Subcutaneous abdominal adipose tissue (tissue), 5 donors: ENCODE data around the gene KCNK18.
A peak's percentile ranks its signal among the peaks of the same experiment; 100 is the strongest.
"Not testable (repeated sequence)": the region's sequence is repeated elsewhere in the genome, so short reads cannot be mapped to it uniquely, and the experiment has no call there.

Source experiments
- H3K27ac ChIP-seq: one replicate; pipeline ENCODE4 v1.7.0; 2013; ENCODE audit warnings: low read depth, mild to moderate bottlenecking, inconsistent platforms, low read length, moderate library complexity
- H3K27me3 ChIP-seq, 5 donors: one replicate each; pipeline ENCODE4 v1.7.0; 2013; ENCODE audit warnings: low read length in 5 of 5, inconsistent platforms in 1 of 5; ENCODE audit not compliant: control insufficient read depth in 5 of 5, insufficient read depth in 4 of 5
- H3K36me3 ChIP-seq, 5 donors: one replicate each; pipeline ENCODE4 v1.7.0; 2013; ENCODE audit warnings: low read length in 5 of 5; ENCODE audit not compliant: control insufficient read depth in 5 of 5, insufficient read depth in 5 of 5
- H3K4me1 ChIP-seq, 5 donors: one replicate each; pipeline ENCODE4 v1.7.0; 2013; ENCODE audit warnings: low read length in 5 of 5, mild to moderate bottlenecking in 3 of 5, moderate library complexity in 1 of 5; ENCODE audit not compliant: control insufficient read depth in 5 of 5, insufficient read depth in 5 of 5
- H3K4me3 ChIP-seq, 5 donors: one replicate each; pipeline ENCODE4 v1.7.0; 2013; ENCODE audit warnings: low read length in 5 of 5, low read depth in 1 of 5
- H3K9ac ChIP-seq, 5 donors: one replicate each; pipeline ENCODE4 v1.7.0; 2013; ENCODE audit warnings: low read length in 5 of 5, mild to moderate bottlenecking in 4 of 5, moderate library complexity in 3 of 5
- H3K9me3 ChIP-seq, 5 donors: one replicate each; pipeline ENCODE4 v1.7.0; 2013; ENCODE audit warnings: low read length in 5 of 5; ENCODE audit not compliant: control insufficient read depth in 5 of 5
- donor health status: healthy.
- donor health status: healthy.
- donor health status: healthy.
- donor health status: healthy.
- donor health status: healthy.

The KCNK18 gene

DNA sequence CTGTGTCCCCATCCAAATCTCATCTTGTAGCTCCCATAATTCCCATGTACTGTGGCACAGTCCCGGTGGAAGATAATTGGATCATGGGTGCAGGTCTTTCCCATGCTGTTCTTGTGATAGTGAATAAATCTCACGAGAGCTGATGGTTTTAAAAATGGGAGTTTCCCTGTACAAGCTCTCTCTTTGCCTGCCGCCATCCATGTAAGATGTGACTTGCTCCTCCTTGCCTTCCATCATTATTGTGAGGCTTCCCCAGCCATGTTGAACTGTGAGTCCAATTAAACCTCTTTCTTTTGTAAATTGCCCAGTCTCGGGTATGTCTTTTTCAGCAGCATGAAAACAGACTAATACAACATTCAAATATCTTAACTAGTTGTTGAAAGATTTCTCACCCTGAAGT is 32.8 kb downstream of the KCNK18 start:
- H3K27ac ChIP-seq, H3K36me3 ChIP-seq, H3K9me3 ChIP-seq, H3K4me1 ChIP-seq, H3K9ac ChIP-seq, H3K4me3 ChIP-seq: not testable (repeated sequence)
- H3K27me3 ChIP-seq: peaks cover 7 to 21% (median 9%) of the 10 kb centered on the region in 5 donors

DNA sequence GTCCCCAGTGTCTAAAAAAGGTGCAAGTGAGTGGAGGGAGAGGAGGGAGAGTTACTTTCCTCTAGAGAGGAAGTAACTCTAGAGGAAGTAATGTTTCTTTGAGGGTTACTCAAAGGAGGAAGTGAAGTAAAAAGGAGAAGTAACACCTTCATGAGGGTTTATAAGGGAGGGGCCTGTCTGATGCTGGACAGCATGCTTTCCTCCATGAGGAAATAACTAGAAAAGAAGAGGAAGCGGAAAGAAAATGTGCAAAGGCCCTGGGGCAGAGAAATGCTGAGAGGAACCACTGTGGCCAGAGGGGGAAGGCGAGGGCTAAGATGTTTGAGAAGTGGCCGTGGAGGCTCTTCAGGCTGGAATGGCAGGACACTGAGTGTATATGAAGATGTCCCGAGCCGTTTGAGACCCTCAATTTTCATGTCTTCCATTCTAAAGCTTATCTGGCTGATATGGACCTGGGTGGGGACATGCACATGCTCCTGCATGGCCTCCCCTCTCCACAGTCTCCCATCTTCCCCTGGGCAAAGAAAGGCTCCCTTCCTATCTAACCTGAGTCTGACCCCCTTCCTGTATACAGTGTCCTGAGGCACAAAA is 40.2 kb downstream of the KCNK18 start:
- no peaks in the 10 kb centered on the region for H3K9me3 ChIP-seq
- H3K36me3 ChIP-seq: no peaks in the 10 kb centered on the region
- H3K9ac ChIP-seq: no peak overlapping the region
- no peak overlapping the region for H3K4me3 ChIP-seq
- H3K4me1 ChIP-seq: peaks cover 0 to 11% (median 0%) of the 10 kb centered on the region in 5 donors
- peaks cover 8 to 22% (median 10%) of the 10 kb centered on the region in 5 donors for H3K27me3 ChIP-seq
- H3K27ac ChIP-seq: no peak overlapping the region

DNA sequence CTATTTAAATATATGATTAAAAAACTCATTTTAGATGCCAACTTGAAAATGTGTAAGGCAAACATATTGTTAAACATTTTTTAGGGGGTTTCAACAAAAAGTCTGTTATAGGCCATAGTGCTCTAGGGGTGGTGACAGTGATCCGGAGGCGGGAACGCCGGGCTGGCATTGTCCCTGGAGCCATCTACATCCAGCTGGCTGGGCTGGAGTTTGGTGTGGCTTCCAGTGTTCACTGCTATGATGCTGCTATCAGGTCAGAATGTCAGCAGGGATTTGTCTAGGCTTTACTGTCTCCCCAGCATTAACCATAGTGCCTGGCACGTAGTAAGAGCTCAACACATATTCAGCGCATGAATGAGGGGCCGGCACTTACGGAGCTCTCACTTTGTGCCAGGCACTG is 41.8 kb downstream of the KCNK18 start:
- Histone ChIP-seq H3K36me3 (no peaks in the 10 kb centered on the region), H3K9ac (no peak overlapping the region), H3K4me1 (peaks cover 0 to 11% (median 0%) of the 10 kb centered on the region in 5 donors), H3K4me3 (no peak overlapping the region), H3K9me3 (no peaks in the 10 kb centered on the region), H3K27me3 (peaks cover 11 to 26% (median 14%) of the 10 kb centered on the region in 5 donors), H3K27ac (no peak overlapping the region)

DNA sequence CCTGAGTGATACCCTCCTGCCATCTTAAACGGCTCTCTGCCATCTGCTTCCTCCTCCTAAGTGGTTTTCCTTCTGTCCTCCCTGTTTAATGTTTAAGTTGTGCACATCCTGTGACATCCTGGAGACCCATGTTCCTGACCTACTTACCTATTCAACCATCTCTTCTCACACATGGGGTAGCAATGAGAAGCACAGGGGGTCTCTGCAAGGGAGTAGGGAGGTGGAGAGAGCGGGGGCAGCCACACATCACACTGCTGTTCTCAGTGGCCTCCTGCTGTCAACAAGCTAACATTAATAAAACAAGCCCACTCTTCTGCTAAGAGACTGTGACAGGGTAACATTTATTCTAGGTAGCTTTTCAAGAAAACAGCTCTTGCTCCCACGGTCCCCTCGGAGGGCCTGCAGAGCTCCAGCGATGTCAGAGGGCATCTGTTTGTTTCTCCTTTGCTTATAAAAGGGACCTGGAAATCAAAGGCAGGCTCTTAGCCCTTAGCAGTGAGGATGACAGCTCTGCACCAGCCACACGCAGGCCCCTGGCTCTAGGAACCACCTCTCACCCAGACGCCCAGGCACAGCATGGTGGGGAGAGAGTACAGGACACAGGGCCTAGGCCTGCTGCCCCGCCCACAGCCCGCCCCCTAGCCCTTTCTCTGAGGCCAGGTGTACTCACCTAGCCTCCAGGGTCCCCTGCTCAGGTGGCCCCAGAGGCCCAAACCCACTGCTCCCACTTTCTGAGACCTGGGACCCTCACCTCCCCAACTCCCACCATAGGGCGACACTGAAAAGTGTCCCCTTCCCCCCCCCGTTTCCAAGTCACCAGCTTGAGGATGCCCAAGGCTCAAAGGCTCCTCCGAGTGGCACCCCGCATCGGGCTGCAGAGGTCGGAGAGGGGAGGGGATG is 42.7 kb downstream of the KCNK18 start:
- peaks cover 11 to 30% (median 15%) of the 10 kb centered on the region in 5 donors for H3K27me3 ChIP-seq
- H3K4me3 ChIP-seq: no peak overlapping the region
- no peak overlapping the region for H3K9ac ChIP-seq

DNA sequence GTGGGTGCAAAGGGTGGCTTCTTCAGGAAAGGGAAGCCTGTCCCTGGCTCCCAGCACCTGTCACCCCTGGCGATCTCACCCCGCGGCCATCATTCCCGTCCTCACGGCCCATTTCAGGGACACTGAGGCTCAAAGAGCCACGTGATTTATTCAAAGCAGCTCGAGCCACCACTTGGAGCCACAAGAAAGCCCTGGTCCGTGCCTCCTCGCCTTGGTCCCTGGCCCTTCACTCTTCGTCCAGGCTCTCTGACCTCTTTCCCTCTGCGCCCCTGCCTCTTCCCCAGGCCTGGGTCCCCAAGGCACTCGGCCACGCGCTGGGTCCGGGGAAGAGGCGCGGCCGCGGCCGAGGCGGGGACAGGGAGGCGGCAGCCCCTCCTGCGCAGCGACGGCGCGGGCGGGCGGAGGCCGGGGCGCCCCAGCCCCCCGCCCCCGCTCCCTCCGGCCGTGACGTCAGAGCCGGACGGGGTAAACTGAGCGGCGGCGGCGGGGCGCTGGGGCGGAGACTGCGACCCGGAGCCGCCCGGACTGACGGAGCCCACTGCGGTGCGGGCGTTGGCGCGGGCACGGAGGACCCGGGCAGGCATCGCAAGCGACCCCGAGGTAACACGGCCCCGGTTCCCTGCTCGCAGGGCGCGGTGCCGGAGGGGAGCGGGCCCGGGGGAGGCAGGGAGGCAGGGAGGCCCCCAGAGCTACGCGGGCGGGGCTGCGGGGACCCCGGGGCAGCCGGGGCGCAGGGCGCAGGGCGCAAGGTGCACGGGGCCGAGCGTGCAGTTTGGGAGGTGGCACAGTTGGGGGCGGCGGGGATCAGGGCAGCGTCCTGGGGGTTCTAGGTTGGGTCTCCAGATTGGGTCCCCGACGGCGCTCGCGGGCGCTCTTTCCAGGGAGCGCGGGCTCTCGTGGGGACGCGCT is 43.6 kb downstream of the KCNK18 start, which contains the start of gene SLC18A2:
Gene SLC18A2, plus strand, starts transcription at position 494 of the 909 bp plus-strand sequence. CDS start 580 bp downstream, outside the sequence.
- Histone ChIP-seq H3K27me3 (peaks cover 11 to 34% (median 15%) of the 10 kb centered on the region in 5 donors), H3K4me1 (peaks cover 0 to 11% (median 0%) of the 10 kb centered on the region in 5 donors), H3K9me3 (no peaks in the 10 kb centered on the region), H3K4me3 (peak within 1 kb of the TSS in 1 of 5 donors; percentile 36), H3K27ac (no peak within 1 kb of the TSS), H3K9ac (no peak within 1 kb of the TSS), H3K36me3 (no peaks in the 10 kb centered on the region)

More for the DNA sequence above, 42.7 kb downstream of the KCNK18 start:
- Histone ChIP-seq H3K27ac (no peak overlapping the region), H3K9me3 (no peaks in the 10 kb centered on the region), H3K36me3 (no peaks in the 10 kb centered on the region), H3K4me1 (peaks cover 0 to 11% (median 0%) of the 10 kb centered on the region in 5 donors)

DNA sequence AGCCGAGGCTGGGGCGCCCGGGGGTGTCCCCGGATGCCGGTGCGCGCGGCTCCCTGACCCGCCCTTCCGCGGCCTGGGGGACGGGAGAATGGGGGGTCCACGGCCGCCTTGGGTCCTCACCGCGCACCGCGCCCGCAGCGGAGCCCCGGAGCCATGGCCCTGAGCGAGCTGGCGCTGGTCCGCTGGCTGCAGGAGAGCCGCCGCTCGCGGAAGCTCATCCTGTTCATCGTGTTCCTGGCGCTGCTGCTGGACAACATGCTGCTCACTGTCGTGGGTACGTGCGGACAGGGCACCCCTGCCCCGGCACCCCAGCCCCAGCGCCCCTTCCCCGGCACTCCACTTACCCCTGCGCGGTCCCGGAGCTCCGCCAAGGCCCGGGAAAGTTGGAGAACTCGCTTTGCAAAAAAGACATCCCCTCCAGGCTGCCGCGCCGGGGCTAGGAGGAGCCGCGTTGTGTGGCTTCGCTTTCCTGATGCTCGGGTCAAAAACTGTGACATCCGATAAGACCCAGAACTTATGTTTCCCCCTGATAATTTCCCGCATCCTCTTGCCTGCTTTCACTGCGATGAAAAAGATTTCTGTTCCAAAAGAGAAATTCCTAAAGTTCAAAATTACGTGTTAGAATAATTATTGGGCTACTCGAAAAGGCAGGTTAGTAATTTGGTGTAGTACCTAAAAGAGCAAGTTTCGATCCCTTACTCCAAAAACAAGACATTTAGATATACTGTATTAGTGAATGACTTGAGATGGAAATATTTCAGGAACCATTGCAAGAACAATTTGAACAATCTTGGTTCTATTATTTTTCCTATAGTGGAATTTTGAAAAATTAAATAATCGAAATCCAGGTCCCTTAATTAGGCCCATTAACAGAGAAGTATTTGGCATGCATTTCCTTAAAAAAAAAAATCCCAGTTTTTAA is 44.5 kb downstream of the KCNK18 start:
- Histone ChIP-seq H3K4me3 (peak overlapping the region in 1 of 5 donors; percentile 36), H3K27ac (no peak overlapping the region), H3K4me1 (peaks cover 0 to 11% (median 0%) of the 10 kb centered on the region in 5 donors), H3K27me3 (peaks cover 11 to 31% (median 15%) of the 10 kb centered on the region in 5 donors), H3K9ac (no peak overlapping the region), H3K9me3 (no peaks in the 10 kb centered on the region), H3K36me3 (no peaks in the 10 kb centered on the region)

DNA sequence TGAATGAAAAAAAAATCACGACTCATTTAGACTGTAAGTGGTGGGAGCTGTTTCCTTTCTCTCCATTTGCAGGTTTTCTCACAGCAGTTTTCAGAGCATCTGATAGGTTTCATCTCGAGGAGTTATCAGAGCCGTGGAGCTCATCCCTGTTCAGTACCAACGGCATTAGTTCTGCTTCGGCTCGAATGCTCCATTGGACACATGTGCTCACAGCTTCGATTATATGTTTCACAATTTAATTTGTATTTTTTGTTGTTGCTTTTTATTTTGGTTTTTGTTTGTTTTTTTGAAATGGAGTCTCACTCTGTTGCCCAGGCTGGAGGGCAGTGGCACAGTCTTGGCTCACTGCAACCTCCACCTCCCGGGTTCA is 45.2 kb downstream of the KCNK18 start:
- Histone ChIP-seq H3K36me3 (no peaks in the 10 kb centered on the region), H3K4me3 (no peak overlapping the region), H3K9ac (no peak overlapping the region), H3K27ac (no peak overlapping the region), H3K9me3 (no peaks in the 10 kb centered on the region), H3K4me1 (peaks cover 0 to 11% (median 0%) of the 10 kb centered on the region in 5 donors), H3K27me3 (peaks cover 11 to 31% (median 15%) of the 10 kb centered on the region in 5 donors)

DNA sequence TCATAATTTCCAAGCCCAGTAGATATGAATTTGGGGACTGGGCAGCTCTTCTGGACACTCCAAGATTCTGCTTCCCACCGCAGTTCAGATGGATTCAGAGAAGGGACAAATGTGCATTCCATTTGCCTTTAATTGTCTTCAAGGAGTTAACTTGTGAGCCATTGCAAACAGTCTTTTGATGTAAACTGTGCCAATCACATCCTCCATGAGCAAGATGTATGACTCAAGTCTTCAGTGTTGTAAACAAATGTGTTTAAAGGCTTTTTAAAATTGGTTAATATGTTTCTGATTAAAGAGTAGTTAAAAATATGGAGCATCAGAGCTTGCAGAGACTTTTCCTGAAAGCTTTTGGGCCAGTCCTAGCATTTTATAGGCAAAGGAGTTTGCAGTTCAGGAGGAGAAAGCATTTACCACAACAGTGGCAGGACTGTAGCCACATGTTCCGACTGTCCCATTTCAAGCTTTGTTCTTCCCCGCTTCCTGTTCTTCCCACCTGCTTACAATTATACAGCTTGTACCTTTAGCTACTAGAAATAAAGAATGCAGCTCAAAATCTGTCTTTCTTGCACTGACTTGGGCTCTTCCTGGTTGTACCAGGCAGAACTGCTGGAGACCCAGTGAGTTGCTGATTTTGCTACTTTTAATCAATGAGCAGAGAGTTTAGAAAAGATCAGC is 49.8 kb downstream of the KCNK18 start:
- Histone ChIP-seq H3K4me1 (no peaks in the 10 kb centered on the region), H3K9me3 (no peaks in the 10 kb centered on the region), H3K4me3 (no peak overlapping the region), H3K9ac (no peak overlapping the region), H3K27me3 (peaks cover 0 to 22% (median 12%) of the 10 kb centered on the region in 5 donors), H3K27ac (no peak overlapping the region), H3K36me3 (no peaks in the 10 kb centered on the region)
